Measurements from ENCODE around the gene MAP3K7.
"Not testable (repeated sequence)": the region's sequence is repeated elsewhere in the genome, so short reads cannot be mapped to it uniquely, and the experiment has no call there.

The MAP3K7 gene

GRCh38 chr6:90569223-90569622, 17.6 kb downstream of the MAP3K7 start:
- H3K9me3 ChIP-seq (ENCODE audit: severe bottlenecking) = no peaks in the 10 kb centered on the region
- DNase-seq (ENCODE audit: low spot score) = no peak
- no peak overlapping the region for H3K27ac ChIP-seq (ENCODE audit: poor library complexity, severe bottlenecking)
- no peaks in the 10 kb centered on the region for H3K4me1 ChIP-seq (ENCODE audit: insufficient read depth, poor library complexity, severe bottlenecking)
- no peak overlapping the region for H3K4me3 ChIP-seq (ENCODE audit: severe bottlenecking)
- no peak for ATAC-seq (ENCODE audit: low read depth)
- peaks cover 48% of the 10 kb centered on the region for H3K36me3 ChIP-seq (ENCODE audit: low read depth)
- no peaks in the 10 kb centered on the region for H3K27me3 ChIP-seq (ENCODE audit: insufficient read depth, poor library complexity, severe bottlenecking)
- no peak for TF ChIP-seq CTCF (IDR thresholded peaks at IDR 0.05; ENCODE audit: poor library complexity, severe bottlenecking)

GRCh38 chr6:90567682-90568081, 19.2 kb downstream of the MAP3K7 start:
- H3K4me1 ChIP-seq (ENCODE audit: insufficient read depth, poor library complexity, severe bottlenecking); H3K9me3 ChIP-seq (ENCODE audit: severe bottlenecking); ATAC-seq (ENCODE audit: low read depth): not testable (repeated sequence)

GRCh38 chr6:90562341-90562740, 24.5 kb downstream of the MAP3K7 start:
- H3K36me3 ChIP-seq (ENCODE audit: low read depth) = peaks cover 60% of the 10 kb centered on the region
- not testable (repeated sequence) for H3K4me3 ChIP-seq (ENCODE audit: severe bottlenecking); H3K27me3 ChIP-seq (ENCODE audit: insufficient read depth, poor library complexity, severe bottlenecking); DNase-seq (ENCODE audit: low spot score); H3K9me3 ChIP-seq (ENCODE audit: severe bottlenecking); ATAC-seq (ENCODE audit: low read depth); H3K4me1 ChIP-seq (ENCODE audit: insufficient read depth, poor library complexity, severe bottlenecking); H3K27ac ChIP-seq (ENCODE audit: poor library complexity, severe bottlenecking)

More at GRCh38 chr6:90567682-90568081, 19.2 kb downstream of the MAP3K7 start:
- not testable (repeated sequence) for H3K27ac ChIP-seq (ENCODE audit: poor library complexity, severe bottlenecking); H3K4me3 ChIP-seq (ENCODE audit: severe bottlenecking); DNase-seq (ENCODE audit: low spot score); H3K27me3 ChIP-seq (ENCODE audit: insufficient read depth, poor library complexity, severe bottlenecking)
- H3K36me3 ChIP-seq (ENCODE audit: low read depth) = peaks cover 56% of the 10 kb centered on the region

- peaks cover 78% of the 10 kb centered on the region for H3K36me3 ChIP-seq (ENCODE audit: low read depth)
- ATAC-seq (ENCODE audit: low read depth) = no peak
- no peaks in the 10 kb centered on the region for H3K9me3 ChIP-seq (ENCODE audit: severe bottlenecking)
- H3K4me3 ChIP-seq (ENCODE audit: severe bottlenecking) = no peak overlapping the region
- H3K4me1 ChIP-seq (ENCODE audit: insufficient read depth, poor library complexity, severe bottlenecking) = no peaks in the 10 kb centered on the region
- H3K27me3 ChIP-seq (ENCODE audit: insufficient read depth, poor library complexity, severe bottlenecking) = no peaks in the 10 kb centered on the region
- no peak for TF ChIP-seq CTCF (IDR thresholded peaks at IDR 0.05; ENCODE audit: poor library complexity, severe bottlenecking)
- no peak overlapping the region for H3K27ac ChIP-seq (ENCODE audit: poor library complexity, severe bottlenecking)
- DNase-seq (ENCODE audit: low spot score) = no peak
Observed at GRCh38 chr6:90559931-90560330, 26.9 kb downstream of the MAP3K7 start.

GRCh38 chr6:90557006-90557405, 29.9 kb downstream of the MAP3K7 start:
- no peak for ATAC-seq (ENCODE audit: low read depth)
- H3K4me3 ChIP-seq (ENCODE audit: severe bottlenecking) = no peak overlapping the region
- no peaks in the 10 kb centered on the region for H3K27me3 ChIP-seq (ENCODE audit: insufficient read depth, poor library complexity, severe bottlenecking)
- H3K36me3 ChIP-seq (ENCODE audit: low read depth) = peaks cover 91% of the 10 kb centered on the region
- H3K27ac ChIP-seq (ENCODE audit: poor library complexity, severe bottlenecking) = no peak overlapping the region
- DNase-seq (ENCODE audit: low spot score) = no peak
- H3K4me1 ChIP-seq (ENCODE audit: insufficient read depth, poor library complexity, severe bottlenecking) = no peaks in the 10 kb centered on the region
- H3K9me3 ChIP-seq (ENCODE audit: severe bottlenecking) = no peaks in the 10 kb centered on the region
- no peak for TF ChIP-seq CTCF (IDR thresholded peaks at IDR 0.05; ENCODE audit: poor library complexity, severe bottlenecking)

GRCh38 chr6:90547991-90548390, 38.9 kb downstream of the MAP3K7 start:
- Histone ChIP-seq H3K9me3 (ENCODE audit: severe bottlenecking) (no peaks in the 10 kb centered on the region), H3K27me3 (ENCODE audit: insufficient read depth, poor library complexity, severe bottlenecking) (no peaks in the 10 kb centered on the region), H3K4me3 (ENCODE audit: severe bottlenecking) (no peak overlapping the region), H3K27ac (ENCODE audit: poor library complexity, severe bottlenecking) (no peak overlapping the region), H3K4me1 (ENCODE audit: insufficient read depth, poor library complexity, severe bottlenecking) (no peaks in the 10 kb centered on the region), H3K36me3 (ENCODE audit: low read depth) (peaks cover 100% of the 10 kb centered on the region)
- TF ChIP-seq CTCF (IDR thresholded peaks at IDR 0.05; ENCODE audit: poor library complexity, severe bottlenecking) = no peak
- DNase-seq (ENCODE audit: low spot score) = no peak
- ATAC-seq (ENCODE audit: low read depth) = no peak

Data from RWPE2 (cell line).